Measurements from ENCODE around the gene USH2A.

USH2A gene

GRCh38 chr1:215718575-215719287 lies 704.5 kb downstream of the USH2A start:
- no peak overlapping the region for H3K4me2 ChIP-seq (ENCODE audit: low read depth, low read length, poor library complexity, severe bottlenecking)
- TF ChIP-seq EZH2phosphoT487 (IDR thresholded peaks at IDR 0.05; ENCODE audit: borderline replicate concordance) (no peak), CTCF (conservative IDR thresholded peaks at IDR 0.05; ENCODE audit: low read length) (no peak)
- H2AFZ ChIP-seq (ENCODE audit: low read length) = no peak overlapping the region

DNA sequence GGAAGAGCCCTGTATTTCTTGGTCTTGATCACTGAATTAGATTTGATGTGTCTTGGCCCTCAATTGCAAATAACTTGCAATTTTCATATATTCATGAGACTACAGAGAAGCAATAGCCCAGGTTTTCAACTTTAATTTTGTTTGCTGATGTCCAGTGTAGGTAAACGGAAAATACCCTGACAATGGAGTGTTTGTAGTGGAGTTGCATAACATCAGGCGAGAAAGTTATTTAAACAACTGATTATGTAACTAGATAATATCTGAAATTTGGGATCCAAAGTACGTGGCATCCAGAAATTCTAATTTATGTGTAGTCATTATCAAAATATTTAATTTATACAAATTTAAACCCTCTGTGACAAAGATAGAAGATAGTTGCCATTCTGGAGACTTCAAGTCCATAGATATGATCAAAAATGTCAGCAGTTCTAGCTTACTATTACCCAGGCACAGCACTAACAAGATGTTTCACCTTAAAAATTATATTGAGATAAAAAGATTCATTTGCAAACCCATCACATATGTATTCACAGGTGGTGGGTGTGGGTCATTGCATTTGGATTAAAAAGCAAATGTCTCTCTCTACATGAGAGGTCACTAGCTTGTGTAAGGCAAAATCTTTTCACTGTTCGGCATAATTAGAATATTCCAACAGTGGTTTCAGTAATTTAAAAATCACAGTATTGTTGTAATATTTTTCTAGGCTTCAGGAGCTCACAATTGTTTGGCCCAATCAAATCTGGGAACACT lies 705.4 kb downstream of the USH2A start:
- Histone ChIP-seq H3K79me2 (ENCODE audit: insufficient read depth, low read length) (no peaks in the 10 kb centered on the region), H3K4me2 (ENCODE audit: low read depth, low read length, poor library complexity, severe bottlenecking) (no peak overlapping the region), H3K9ac (ENCODE audit: low read depth, low read length, poor library complexity, severe bottlenecking) (no peak overlapping the region), H3K9me2 (replicated peaks; ENCODE audit: low read depth, low read length) (no peaks in the 10 kb centered on the region), H4K20me1 (ENCODE audit: insufficient read depth, low read length, poor library complexity, severe bottlenecking) (no peaks in the 10 kb centered on the region), H2AFZ (ENCODE audit: low read length) (no peak overlapping the region), H3K36me3 (ENCODE audit: insufficient read depth, low read length) (no peaks in the 10 kb centered on the region), H3F3A (ENCODE audit: low read depth) (no peaks in the 10 kb centered on the region), H3K4me1 (ENCODE audit: insufficient read depth, low read length, poor library complexity, severe bottlenecking) (no peaks in the 10 kb centered on the region), H3K27me3 (ENCODE audit: insufficient read depth, low read length, poor library complexity, severe bottlenecking) (no peaks in the 10 kb centered on the region), H3K4me3 (ENCODE audit: low read length, poor library complexity, severe bottlenecking) (no peak overlapping the region), H3K9me3 (ENCODE audit: insufficient read depth, low read depth, low read length) (no peaks in the 10 kb centered on the region)
- TF ChIP-seq EZH2phosphoT487 (IDR thresholded peaks at IDR 0.05; ENCODE audit: borderline replicate concordance) = no peak
- no peak for TF ChIP-seq CTCF (conservative IDR thresholded peaks at IDR 0.05; ENCODE audit: low read length)

More at GRCh38 chr1:215718575-215719287, 704.5 kb downstream of the USH2A start:
- Histone ChIP-seq H3K4me3 (ENCODE audit: low read length, poor library complexity, severe bottlenecking) (no peak overlapping the region), H3K9ac (ENCODE audit: low read depth, low read length, poor library complexity, severe bottlenecking) (no peak overlapping the region), H3K9me3 (ENCODE audit: insufficient read depth, low read depth, low read length) (no peaks in the 10 kb centered on the region), H3F3A (ENCODE audit: low read depth) (no peaks in the 10 kb centered on the region), H3K36me3 (ENCODE audit: insufficient read depth, low read length) (no peaks in the 10 kb centered on the region), H3K79me2 (ENCODE audit: insufficient read depth, low read length) (no peaks in the 10 kb centered on the region), H3K4me1 (ENCODE audit: insufficient read depth, low read length, poor library complexity, severe bottlenecking) (no peaks in the 10 kb centered on the region), H3K27me3 (ENCODE audit: insufficient read depth, low read length, poor library complexity, severe bottlenecking) (no peaks in the 10 kb centered on the region), H3K9me2 (replicated peaks; ENCODE audit: low read depth, low read length) (no peaks in the 10 kb centered on the region), H4K20me1 (ENCODE audit: insufficient read depth, low read length, poor library complexity, severe bottlenecking) (no peaks in the 10 kb centered on the region)

DNA sequence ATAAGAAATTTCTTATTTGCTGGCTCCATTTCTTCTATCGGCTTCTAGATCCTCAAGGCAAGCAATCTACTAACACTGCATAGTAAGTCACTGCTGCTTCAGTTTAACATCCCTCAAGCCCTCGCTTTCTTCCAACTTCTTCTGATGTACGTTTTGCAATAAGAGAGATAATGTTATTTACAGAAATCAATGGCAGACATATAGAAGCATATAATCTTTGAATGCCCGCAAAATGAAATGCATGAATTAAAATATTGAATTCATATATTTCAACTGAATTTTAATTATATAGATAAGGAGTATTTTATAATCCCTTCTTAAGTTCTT lies 712.4 kb downstream of the USH2A start:
- H3F3A ChIP-seq (ENCODE audit: low read depth) = no peaks in the 10 kb centered on the region
- no peaks in the 10 kb centered on the region for H3K79me2 ChIP-seq (ENCODE audit: insufficient read depth, low read length)
- H4K20me1 ChIP-seq (ENCODE audit: insufficient read depth, low read length, poor library complexity, severe bottlenecking) = no peaks in the 10 kb centered on the region
- no peak overlapping the region for H3K9ac ChIP-seq (ENCODE audit: low read depth, low read length, poor library complexity, severe bottlenecking)
- no peaks in the 10 kb centered on the region for H3K36me3 ChIP-seq (ENCODE audit: insufficient read depth, low read length)
- H3K27me3 ChIP-seq (ENCODE audit: insufficient read depth, low read length, poor library complexity, severe bottlenecking) = no peaks in the 10 kb centered on the region
- no peaks in the 10 kb centered on the region for H3K9me2 ChIP-seq (replicated peaks; ENCODE audit: low read depth, low read length)
- no peak for TF ChIP-seq CTCF (conservative IDR thresholded peaks at IDR 0.05; ENCODE audit: low read length)
- no peak for TF ChIP-seq EZH2phosphoT487 (IDR thresholded peaks at IDR 0.05; ENCODE audit: borderline replicate concordance)
- H3K9me3 ChIP-seq (ENCODE audit: insufficient read depth, low read depth, low read length) = no peaks in the 10 kb centered on the region
- no peak overlapping the region for H3K4me2 ChIP-seq (ENCODE audit: low read depth, low read length, poor library complexity, severe bottlenecking)
- 0 out of 2 replicates have a peak overlapping the region, but pooled peaks have one; percentile 2 for H2AFZ ChIP-seq (ENCODE audit: low read length)
- no peak overlapping the region for H3K4me3 ChIP-seq (ENCODE audit: low read length, poor library complexity, severe bottlenecking)
- H3K4me1 ChIP-seq (ENCODE audit: insufficient read depth, low read length, poor library complexity, severe bottlenecking) = no peaks in the 10 kb centered on the region
